Measurements from ENCODE around the gene FAM98C. TPM values are rescaled to one million over a fixed set of nuclear protein-coding genes. Genes with fewer than 3 reads are reported as not detected.
A peak's percentile ranks its signal among the peaks of the same experiment; 100 is the strongest.
"Not testable (repeated sequence)": the region's sequence is repeated elsewhere in the genome, so short reads cannot be mapped to it uniquely, and the experiment has no call there.

Gene FAM98C
- total RNA-seq, 3 donors from 2014 or later = 24.1 to 42.3 (median 30.1) TPM

DNA sequence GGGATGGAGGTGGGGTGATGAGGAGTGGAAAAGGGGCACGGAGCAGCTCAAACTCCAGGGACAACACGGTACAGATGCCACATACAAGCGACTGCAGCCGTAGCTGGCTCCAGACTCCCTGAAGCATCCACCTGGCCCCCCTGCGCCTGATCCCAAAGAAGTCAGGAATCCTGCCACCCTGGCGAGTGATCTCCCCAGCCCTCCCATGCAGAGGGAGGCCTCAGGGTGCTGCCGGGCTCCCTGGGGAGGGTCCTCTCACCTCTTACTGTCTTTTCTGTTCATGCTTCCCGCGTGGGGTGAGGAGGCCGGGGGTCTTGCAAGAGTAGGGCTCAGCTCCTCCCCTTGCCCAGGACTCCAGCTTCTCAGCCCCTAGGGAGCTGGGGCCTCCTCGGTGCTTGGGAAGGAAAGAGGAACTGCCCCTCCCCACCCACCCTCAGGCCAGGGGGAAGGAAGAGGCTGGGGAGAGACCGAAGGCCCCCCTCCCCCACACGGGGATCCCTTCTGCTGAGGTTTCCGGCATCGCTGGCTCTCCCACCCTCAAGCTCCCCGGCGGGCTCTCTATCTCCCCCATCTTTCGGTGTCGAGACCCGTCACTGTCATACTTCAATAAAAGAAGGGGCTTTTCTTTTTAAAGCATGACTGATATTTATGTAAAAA, 23.0 kb downstream of the FAM98C start, which contains the start of gene RASGRP4:
Gene RASGRP4, minus strand, starts transcription at position 410 of the 657 bp plus-strand sequence. Its CDS starts 128 bp downstream, at position 282.
- H3K9me3 ChIP-seq = no peaks in the 10 kb centered on the region
- no peaks in the 10 kb centered on the region for H3K36me3 ChIP-seq (ENCODE audit: low read depth)
- H3K4me3 ChIP-seq = no peak within 1 kb of the TSS
- peak in 2 of 3 donors; percentile 40 to 66 for DNase-seq
- peak; percentile 52 for ATAC-seq
- TF ChIP-seq, protein P1, sequence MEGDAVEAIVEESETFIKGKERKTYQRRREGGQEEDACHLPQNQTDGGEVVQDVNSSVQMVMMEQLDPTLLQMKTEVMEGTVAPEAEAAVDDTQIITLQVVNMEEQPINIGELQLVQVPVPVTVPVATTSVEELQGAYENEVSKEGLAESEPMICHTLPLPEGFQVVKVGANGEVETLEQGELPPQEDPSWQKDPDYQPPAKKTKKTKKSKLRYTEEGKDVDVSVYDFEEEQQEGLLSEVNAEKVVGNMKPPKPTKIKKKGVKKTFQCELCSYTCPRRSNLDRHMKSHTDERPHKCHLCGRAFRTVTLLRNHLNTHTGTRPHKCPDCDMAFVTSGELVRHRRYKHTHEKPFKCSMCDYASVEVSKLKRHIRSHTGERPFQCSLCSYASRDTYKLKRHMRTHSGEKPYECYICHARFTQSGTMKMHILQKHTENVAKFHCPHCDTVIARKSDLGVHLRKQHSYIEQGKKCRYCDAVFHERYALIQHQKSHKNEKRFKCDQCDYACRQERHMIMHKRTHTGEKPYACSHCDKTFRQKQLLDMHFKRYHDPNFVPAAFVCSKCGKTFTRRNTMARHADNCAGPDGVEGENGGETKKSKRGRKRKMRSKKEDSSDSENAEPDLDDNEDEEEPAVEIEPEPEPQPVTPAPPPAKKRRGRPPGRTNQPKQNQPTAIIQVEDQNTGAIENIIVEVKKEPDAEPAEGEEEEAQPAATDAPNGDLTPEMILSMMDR (IDR thresholded peaks at IDR 0.05) = no peak
- no peaks in the 10 kb centered on the region for H3K4me1 ChIP-seq (ENCODE audit: low read depth)
- intact Hi-C loops (cut with DNase I, micrococcal nuclease) = no loop called here

DNA sequence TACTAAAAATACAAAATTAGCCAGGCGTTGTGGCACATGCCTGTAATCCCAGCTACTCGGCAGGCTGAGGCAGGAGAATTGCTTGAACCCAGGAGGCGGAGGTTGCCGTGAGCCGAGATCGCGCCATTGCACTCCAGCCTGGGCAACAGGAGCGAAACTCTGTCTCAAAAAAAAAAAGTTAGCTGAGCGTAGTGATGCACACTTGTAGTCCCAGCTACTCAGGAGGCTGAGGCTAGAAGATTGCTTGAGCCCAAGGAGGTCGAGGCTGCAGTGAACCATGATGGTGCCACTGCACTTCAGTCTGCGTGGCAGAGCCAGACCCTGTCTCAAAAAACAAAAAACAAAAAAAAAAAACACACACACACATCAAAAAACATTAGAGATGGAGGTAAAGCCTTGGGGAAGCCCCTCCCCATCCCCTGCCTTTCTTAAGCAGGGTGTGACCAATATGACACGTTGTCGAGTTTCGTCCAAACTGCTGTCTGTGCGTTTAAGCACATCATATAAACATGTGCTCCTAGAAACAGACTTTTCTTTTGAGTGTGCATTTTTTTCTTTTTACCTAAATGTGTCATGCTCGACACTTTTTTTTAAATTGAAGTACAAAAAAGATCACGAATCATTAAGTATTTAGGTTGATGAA, 24.3 kb downstream of the FAM98C start:
- intact Hi-C loops (cut with DNase I, micrococcal nuclease); H3K9me3 ChIP-seq; ATAC-seq; H3K4me1 ChIP-seq (ENCODE audit: low read depth); DNase-seq; H3K4me3 ChIP-seq; H3K36me3 ChIP-seq (ENCODE audit: low read depth): not testable (repeated sequence)

DNA sequence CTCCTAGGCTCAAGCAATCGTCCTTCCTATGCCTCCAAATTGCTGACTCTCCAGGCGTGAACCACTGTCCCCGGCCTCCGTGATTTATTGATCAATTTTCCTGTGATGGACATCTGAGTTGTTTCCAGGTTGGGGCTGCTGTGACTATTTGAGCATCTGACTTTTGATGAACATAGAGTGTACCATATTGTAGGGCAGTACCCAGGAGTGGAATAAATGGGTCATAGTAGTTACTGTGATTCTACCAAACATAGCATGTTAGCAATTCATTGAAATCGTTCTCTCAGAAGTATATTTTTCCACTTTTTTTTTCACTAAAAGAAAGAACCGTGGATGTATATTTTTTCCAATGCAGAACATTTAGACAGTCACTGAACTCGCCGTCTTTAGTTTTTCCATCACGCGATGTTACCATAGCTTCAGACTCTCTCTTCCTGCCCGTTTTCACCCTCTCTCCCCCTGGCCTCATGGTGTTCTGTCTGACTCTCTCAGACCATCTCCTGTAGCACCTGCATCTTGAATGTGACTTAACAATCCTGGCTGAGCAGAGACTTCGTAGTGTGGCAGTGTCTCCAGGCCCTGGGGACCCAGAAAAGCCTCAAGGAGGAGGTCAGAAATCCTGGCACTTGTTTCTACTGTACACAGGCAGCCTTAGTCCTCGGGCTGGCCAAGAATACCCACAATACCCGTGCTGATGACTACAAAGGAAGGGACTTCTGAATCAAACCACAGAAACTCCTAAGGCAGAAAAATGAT, 26.3 kb downstream of the FAM98C start:
- Histone ChIP-seq H3K4me1 (ENCODE audit: low read depth) (no peaks in the 10 kb centered on the region), H3K36me3 (ENCODE audit: low read depth) (no peaks in the 10 kb centered on the region), H3K4me3 (no peak overlapping the region), H3K9me3 (no peaks in the 10 kb centered on the region)
- intact Hi-C loops (cut with DNase I, micrococcal nuclease) = no loop called here
- ATAC-seq = no peak
- TF ChIP-seq, protein P1 (IDR thresholded peaks at IDR 0.05) = no peak
- no peak for DNase-seq

DNA sequence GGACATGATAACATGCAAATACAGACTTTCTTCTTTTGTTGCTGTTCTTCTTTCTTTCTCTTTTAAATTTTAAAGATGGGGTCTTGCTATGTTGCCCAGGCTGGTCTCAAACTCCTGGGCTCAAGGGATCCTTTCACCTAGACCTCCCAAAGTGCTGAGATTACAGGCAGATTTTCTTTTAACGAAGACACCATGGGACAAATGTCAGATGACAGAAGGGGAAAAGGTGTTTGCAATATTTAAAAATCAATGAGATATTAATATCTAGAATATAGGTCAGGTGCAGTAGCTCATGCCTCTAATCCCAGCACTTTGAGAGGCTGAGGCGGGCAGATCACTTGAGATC, 26.9 kb downstream of the FAM98C start:
- DNase-seq = no peak
- Histone ChIP-seq H3K9me3 (no peaks in the 10 kb centered on the region), H3K36me3 (ENCODE audit: low read depth) (no peaks in the 10 kb centered on the region), H3K4me3 (no peak overlapping the region), H3K4me1 (ENCODE audit: low read depth) (no peaks in the 10 kb centered on the region)
- TF ChIP-seq, protein P1 (IDR thresholded peaks at IDR 0.05) = no peak
- intact Hi-C loops (cut with DNase I, micrococcal nuclease) = no loop called here
- ATAC-seq = no peak

DNA sequence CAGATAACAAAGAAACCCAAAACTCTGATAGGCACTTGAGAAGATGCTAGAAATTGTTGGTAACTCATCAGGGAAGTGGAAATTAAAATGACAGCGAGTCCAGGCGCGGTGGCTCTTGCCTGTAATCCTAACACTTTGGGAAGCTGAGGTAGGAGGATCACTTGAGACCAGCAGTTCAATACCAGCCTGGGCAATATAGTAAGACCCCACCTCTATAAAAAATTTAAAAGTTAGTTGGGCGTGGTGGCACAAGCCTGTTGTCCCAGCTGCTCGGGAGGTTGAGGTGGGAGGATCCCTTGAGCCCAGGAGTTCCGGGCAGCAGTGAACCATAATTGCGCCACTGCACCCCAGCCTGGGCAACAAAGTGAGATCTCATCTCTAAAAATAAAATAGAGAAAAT, 28.0 kb downstream of the FAM98C start:
- intact Hi-C loops (cut with DNase I, micrococcal nuclease) = no loop called here
- ATAC-seq (no peak), DNase-seq (no peak)
- TF ChIP-seq, protein P1 (IDR thresholded peaks at IDR 0.05) = no peak
- Histone ChIP-seq H3K9me3 (no peaks in the 10 kb centered on the region), H3K4me1 (ENCODE audit: low read depth) (no peaks in the 10 kb centered on the region), H3K4me3 (no peak overlapping the region), H3K36me3 (ENCODE audit: low read depth) (no peaks in the 10 kb centered on the region)

DNA sequence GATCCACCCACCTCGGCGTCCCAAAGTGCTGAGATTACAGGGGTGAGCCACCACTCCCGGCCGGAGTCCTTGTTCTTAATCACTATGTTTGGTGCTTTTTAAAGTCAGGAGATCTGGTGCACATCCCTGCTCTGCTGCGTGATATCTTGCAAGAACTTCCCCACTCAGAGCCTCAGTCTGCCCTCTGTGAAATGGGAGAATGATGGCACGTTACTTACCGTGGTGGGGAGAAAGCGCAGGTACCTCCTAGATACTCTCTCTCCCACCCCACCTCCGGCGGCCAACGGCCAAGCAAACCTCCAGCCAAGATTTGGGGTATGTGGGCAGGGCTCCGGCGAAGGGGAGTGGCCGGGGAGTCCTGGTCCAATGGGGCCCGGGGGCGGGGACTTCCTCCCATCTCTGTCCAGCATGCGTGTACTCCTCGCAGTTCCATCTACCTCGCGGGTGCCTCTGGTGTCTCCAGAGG, 30.4 kb downstream of the FAM98C start, which contains the start of gene RYR1:
Gene RYR1, plus strand, starts transcription at position 424 of the 466 bp plus-strand sequence. CDS start 139 bp downstream, outside the sequence.
- TF ChIP-seq, protein P1 (IDR thresholded peaks at IDR 0.05) = no peak
- DNase-seq (peak in 2 of 3 donors; percentile 39 to 47), ATAC-seq (peak; percentile 71)
- intact Hi-C loops (cut with DNase I, micrococcal nuclease) = no loop called here
- no peaks in the 10 kb centered on the region for H3K9me3 ChIP-seq
- no peaks in the 10 kb centered on the region for H3K4me1 ChIP-seq (ENCODE audit: low read depth)
- H3K36me3 ChIP-seq (ENCODE audit: low read depth) = no peaks in the 10 kb centered on the region
- H3K4me3 ChIP-seq = no peak within 1 kb of the TSS
